ENCODE results near the gene ALK. TPM values are rescaled to one million over a fixed set of nuclear protein-coding genes. Genes with fewer than 3 reads are reported as not detected.

The ALK gene
- total RNA-seq, 1 experiment from 2014 or later: not detected

- no peaks in the 10 kb centered on the region for H4K20me1 ChIP-seq (ENCODE audit: control insufficient read depth, insufficient read depth, insufficient read length)
- no peaks in the 10 kb centered on the region for H3K27me3 Mint-ChIP-seq (ENCODE audit: low read depth)
- no peak overlapping the region for H2AK5ac ChIP-seq (ENCODE audit: insufficient read length, low read length)
- no peak overlapping the region for H2BK5ac ChIP-seq (ENCODE audit: insufficient read length, low read length)
- no peaks in the 10 kb centered on the region for H3K27me3 ChIP-seq (ENCODE audit: insufficient read depth, low read length)
- no peak overlapping the region for H3K9ac ChIP-seq (ENCODE audit: extremely low read depth, insufficient read length, low read length)
- H3K4me2 ChIP-seq (ENCODE audit: insufficient read depth, insufficient read length, low read length): no peak overlapping the region
- H3K14ac ChIP-seq (ENCODE audit: insufficient read depth, low read length): no peak overlapping the region
- no peaks in the 10 kb centered on the region; a peak in 1 of 5 replicates for H3K9me3 Mint-ChIP-seq
- no peak overlapping the region for H4K8ac ChIP-seq (replicated peaks; ENCODE audit: insufficient read length, low read depth, low read length)
- DNase-seq: no peak
- H4K91ac ChIP-seq (ENCODE audit: insufficient read length, low read depth, low read length): no peak overlapping the region
- H3K23me2 ChIP-seq (ENCODE audit: insufficient read length, low read depth, low read length, poor library complexity, severe bottlenecking): no peaks in the 10 kb centered on the region
- no peak overlapping the region for H3K27ac ChIP-seq (ENCODE audit: insufficient read length, low read depth, low read length)
- H2BK12ac ChIP-seq (ENCODE audit: insufficient read length, low read depth, low read length): no peak overlapping the region
- WGBS (ENCODE audit: extremely low coverage, insufficient read length, low lambda C conversion rate): no CpG with 5 or more reads among the region's 1 CpG
- H2BK15ac ChIP-seq (ENCODE audit: low read depth, low read length): no peak overlapping the region
- TF ChIP-seq, protein P1, sequence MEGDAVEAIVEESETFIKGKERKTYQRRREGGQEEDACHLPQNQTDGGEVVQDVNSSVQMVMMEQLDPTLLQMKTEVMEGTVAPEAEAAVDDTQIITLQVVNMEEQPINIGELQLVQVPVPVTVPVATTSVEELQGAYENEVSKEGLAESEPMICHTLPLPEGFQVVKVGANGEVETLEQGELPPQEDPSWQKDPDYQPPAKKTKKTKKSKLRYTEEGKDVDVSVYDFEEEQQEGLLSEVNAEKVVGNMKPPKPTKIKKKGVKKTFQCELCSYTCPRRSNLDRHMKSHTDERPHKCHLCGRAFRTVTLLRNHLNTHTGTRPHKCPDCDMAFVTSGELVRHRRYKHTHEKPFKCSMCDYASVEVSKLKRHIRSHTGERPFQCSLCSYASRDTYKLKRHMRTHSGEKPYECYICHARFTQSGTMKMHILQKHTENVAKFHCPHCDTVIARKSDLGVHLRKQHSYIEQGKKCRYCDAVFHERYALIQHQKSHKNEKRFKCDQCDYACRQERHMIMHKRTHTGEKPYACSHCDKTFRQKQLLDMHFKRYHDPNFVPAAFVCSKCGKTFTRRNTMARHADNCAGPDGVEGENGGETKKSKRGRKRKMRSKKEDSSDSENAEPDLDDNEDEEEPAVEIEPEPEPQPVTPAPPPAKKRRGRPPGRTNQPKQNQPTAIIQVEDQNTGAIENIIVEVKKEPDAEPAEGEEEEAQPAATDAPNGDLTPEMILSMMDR (conservative IDR thresholded peaks at IDR 0.05): no peak
- H3K4ac ChIP-seq (ENCODE audit: low read depth, low read length): no peak overlapping the region
- H3K79me1 ChIP-seq (ENCODE audit: insufficient read depth, low read depth, low read length, poor library complexity, severe bottlenecking): no peaks in the 10 kb centered on the region
- peaks cover 1% of the 10 kb centered on the region; the same call in 1 of the 2 replicates for H3K4me1 ChIP-seq (ENCODE audit: insufficient read depth, low read length)
- no peak overlapping the region for H4K5ac ChIP-seq (ENCODE audit: insufficient read length, low read depth, low read length)
- H3K18ac ChIP-seq (ENCODE audit: insufficient read length, low read depth, low read length): no peak overlapping the region
- H3K4me1 Mint-ChIP-seq: peaks cover 8 to 9% of the 10 kb centered on the region in 2 experiments
- H3K79me2 ChIP-seq (ENCODE audit: insufficient read depth, low read length): no peaks in the 10 kb centered on the region
- no peak overlapping the region for H2BK20ac ChIP-seq (ENCODE audit: low read depth, low read length, poor library complexity, severe bottlenecking)
- no peak overlapping the region for H3K23ac ChIP-seq (ENCODE audit: insufficient read length, low read depth, low read length)
- no peak overlapping the region for H2AFZ ChIP-seq (ENCODE audit: low read length)
- H3K4me3 Mint-ChIP-seq: no peak overlapping the region
- H3T11ph ChIP-seq (ENCODE audit: low read length): no peak overlapping the region
- H3K36me3 Mint-ChIP-seq (ENCODE audit: insufficient read depth in 1 of 3, low read depth in 3 of 3): no peaks in the 10 kb centered on the region; a peak in 1 of 7 replicates
- H3K56ac ChIP-seq (ENCODE audit: insufficient read length, low read depth, low read length): no peak overlapping the region
- no peak overlapping the region for H3K27ac Mint-ChIP-seq
- H3K9me3 ChIP-seq (ENCODE audit: control insufficient read depth, low read depth, low read length): no peaks in the 10 kb centered on the region
- H2BK120ac ChIP-seq (ENCODE audit: low read depth, low read length, poor library complexity, severe bottlenecking): no peak overlapping the region
Measured at GRCh38 chr2:29559578-29559977, 361.8 kb downstream of the ALK start.
